GM12892 (cell line): ENCODE data around the gene EML4.

Source experiments
- POLR2A ChIP-seq: IDR thresholded peaks from 2 replicates; pipeline ENCODE4 v1.6.1; 2011; ENCODE audit warnings: low read depth, low read length, control low read depth
- POLR2AphosphoS5 ChIP-seq: IDR thresholded peaks from 2 replicates; pipeline ENCODE4 v1.6.1; 2011; ENCODE audit warnings: low read depth, low read length, control low read depth
- TAF1 ChIP-seq: IDR thresholded peaks from 2 replicates; pipeline ENCODE4 v1.6.1; 2011; ENCODE audit warnings: low read depth, mild to moderate bottlenecking, control low read depth, low read length, borderline replicate concordance

- TF ChIP-seq POLR2A (no peak), POLR2AphosphoS5 (no peak), TAF1 (no peak)
Observed at GRCh38 chr2:42239289-42239661, 70.1 kb downstream of the EML4 start.
